Measurements from ENCODE around the gene ARAP2. TPM values are rescaled to one million over a fixed set of nuclear protein-coding genes. Genes with fewer than 3 reads are reported as not detected.

Gene ARAP2
- total RNA-seq, 1 donor from 2014 or later = 22.3 TPM

- no peak for DNase-seq (ENCODE audit: low spot score)
These were observed 23.5 kb downstream of the ARAP2 start for GRCh38 chr4:36220776-36221175.

GRCh38 chr4:36218121-36218520 is 26.2 kb downstream of the ARAP2 start:
- DNase-seq (ENCODE audit: low spot score) = no peak

GRCh38 chr4:36215627-36216026 is 28.7 kb downstream of the ARAP2 start:
- no peak for DNase-seq (ENCODE audit: low spot score)

GRCh38 chr4:36214735-36215485 is 29.4 kb downstream of the ARAP2 start:
- no peak for DNase-seq (ENCODE audit: low spot score)

- DNase-seq (ENCODE audit: low spot score) = no peak
These were observed 30.3 kb downstream of the ARAP2 start for GRCh38 chr4:36213977-36214376.

- DNase-seq (ENCODE audit: low spot score) = no peak
These were observed 33.2 kb downstream of the ARAP2 start for GRCh38 chr4:36211084-36211483.

GRCh38 chr4:36209941-36210649 is 34.2 kb downstream of the ARAP2 start:
- DNase-seq (ENCODE audit: low spot score) = no peak

GRCh38 chr4:36208893-36209473 is 35.3 kb downstream of the ARAP2 start:
- DNase-seq (ENCODE audit: low spot score) = no peak

- DNase-seq (ENCODE audit: low spot score) = no peak
These were observed 36.3 kb downstream of the ARAP2 start for GRCh38 chr4:36207831-36208520.

- DNase-seq (ENCODE audit: low spot score) = no peak
These were observed 36.9 kb downstream of the ARAP2 start for GRCh38 chr4:36207367-36207766.

GRCh38 chr4:36206603-36207311 is 37.6 kb downstream of the ARAP2 start:
- no peak for DNase-seq (ENCODE audit: low spot score)

- DNase-seq (ENCODE audit: low spot score) = no peak
These were observed 38.3 kb downstream of the ARAP2 start for GRCh38 chr4:36206012-36206411.

GRCh38 chr4:36198861-36199260 is 45.5 kb downstream of the ARAP2 start:
- no peak for DNase-seq (ENCODE audit: low spot score)

GRCh38 chr4:36198068-36198808 is 46.1 kb downstream of the ARAP2 start:
- DNase-seq (ENCODE audit: low spot score) = no peak

- DNase-seq (ENCODE audit: low spot score) = no peak
These were observed 46.8 kb downstream of the ARAP2 start for GRCh38 chr4:36197501-36197900.

GRCh38 chr4:36196145-36196913 is 48.0 kb downstream of the ARAP2 start:
- no peak for DNase-seq (ENCODE audit: low spot score)

GRCh38 chr4:36192922-36193321 is 51.4 kb downstream of the ARAP2 start:
- DNase-seq (ENCODE audit: low spot score) = no peak

- no peak for DNase-seq (ENCODE audit: low spot score)
These were observed 54.6 kb downstream of the ARAP2 start for GRCh38 chr4:36189511-36190226.

GRCh38 chr4:36187723-36188333 is 56.5 kb downstream of the ARAP2 start:
- no peak for DNase-seq (ENCODE audit: low spot score)

Measured in mucosa of gallbladder (tissue), 1 donor.